ENCODE results near the gene VEZT. TPM values are rescaled to one million over a fixed set of nuclear protein-coding genes. Genes with fewer than 3 reads are reported as not detected.
A peak's percentile ranks its signal among the peaks of the same experiment; 100 is the strongest.

Gene VEZT
- total and polyA plus RNA-seq, 9 of the 15 experiments (the other 6 are each of a cell fraction or from before 2014, with no cell fraction given) = 16.1 to 61.5 (median 32.6) TPM

DNA sequence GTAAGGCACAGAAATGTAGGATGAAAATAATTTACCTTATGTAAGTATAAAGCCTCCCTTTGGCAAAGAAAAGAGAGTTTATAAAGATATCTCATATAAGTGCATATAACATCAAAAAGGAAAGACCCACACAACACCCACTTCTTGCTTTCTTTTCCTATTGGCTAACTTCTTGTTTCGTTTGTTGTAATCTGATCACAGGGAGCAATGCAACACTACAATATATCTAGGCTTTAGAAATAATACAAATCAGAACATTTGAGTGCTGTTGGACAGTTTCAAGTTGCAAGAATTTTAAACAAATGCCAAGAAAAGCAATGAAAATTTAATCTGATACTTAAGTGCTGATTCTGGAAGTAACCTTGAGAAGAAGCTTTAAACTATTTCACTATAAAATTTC, 1.7 kb upstream of the VEZT start (continued):
- TF ChIP-seq FOXK2 (conservative IDR thresholded peaks at IDR 0.05 in 1 of 2, IDR thresholded peaks at IDR 0.05 in 1 of 2; ENCODE audit: low read depth in 2 of 2) (peak in 1 of 2 experiments; percentile 21; a peak in 1 of 4 replicates), OTX1 (CRISPR knock-in tag; IDR thresholded peaks at IDR 0.05) (no peak), ZNF830 (CRISPR knock-in tag; IDR thresholded peaks at IDR 0.05) (no peak), PTRF (tag; IDR thresholded peaks at IDR 0.05) (no peak), CHD2 (IDR thresholded peaks at IDR 0.05; ENCODE audit: low read depth, low read length) (no peak), IRF2 (CRISPR knock-in tag; IDR thresholded peaks at IDR 0.05) (no peak), HDAC1 (IDR thresholded peaks at IDR 0.05) (peak in 1 of 2 experiments; percentile 65; a peak in 2 of 4 replicates), ZNF24 (IDR thresholded peaks at IDR 0.05) (no peak), POLR2AphosphoS2 (IDR thresholded peaks at IDR 0.05; ENCODE audit: low read length) (no peak), NUFIP1 (IDR thresholded peaks at IDR 0.05; ENCODE audit: partially characterized antibody) (no peak), SAP30 (IDR thresholded peaks at IDR 0.05; ENCODE audit: borderline replicate concordance, insufficient read depth, low read depth, low read length, poor library complexity, severe bottlenecking) (no peak), RB1 (IDR thresholded peaks at IDR 0.05; ENCODE audit: low read depth) (no peak), HDAC2 (IDR thresholded peaks at IDR 0.05) (peak; percentile 84; the same call in 1 of the 2 replicates), ZNF551 (CRISPR knock-in tag; IDR thresholded peaks at IDR 0.05) (no peak), ZNF140 (CRISPR knock-in tag; IDR thresholded peaks at IDR 0.05) (no peak), POLR2AphosphoS5 (IDR thresholded peaks at IDR 0.05; ENCODE audit: control insufficient read depth, insufficient read depth, low read depth, low read length) (no peak), NEUROD1 (IDR thresholded peaks at IDR 0.05; ENCODE audit: borderline replicate concordance, low read depth, low read length, partially characterized antibody) (no peak), CEBPG (CRISPR knock-in tag; IDR thresholded peaks at IDR 0.05) (no peak), CEBPG (tag; conservative IDR thresholded peaks at IDR 0.05 in 1 of 2, IDR thresholded peaks at IDR 0.05 in 1 of 2) (0 out of 4 replicates have a peak, but pooled peaks have one; percentile 37), SMARCA5 (IDR thresholded peaks at IDR 0.05) (no peak), EGR1 (conservative IDR thresholded peaks at IDR 0.05) (no peak), RBM17 (IDR thresholded peaks at IDR 0.05; ENCODE audit: borderline replicate concordance, low read depth, low read length) (no peak), PHF21A (IDR thresholded peaks at IDR 0.05; ENCODE audit: borderline replicate concordance, low read depth) (peak; percentile 100), ZNF253 (CRISPR knock-in tag; conservative IDR thresholded peaks at IDR 0.05) (no peak), ILF3 (IDR thresholded peaks at IDR 0.05; ENCODE audit: borderline replicate concordance) (no peak), MTA2 (IDR thresholded peaks at IDR 0.05; ENCODE audit: low read depth) (no peak), ELF1 (tag; IDR thresholded peaks at IDR 0.05) (0 out of 2 replicates have a peak, but pooled peaks have one; percentile 23), SOX6 (IDR thresholded peaks at IDR 0.05) (0 out of 2 replicates have a peak, but pooled peaks have one; percentile 10), FOXA1 (IDR thresholded peaks at IDR 0.05; ENCODE audit: borderline replicate concordance) (no peak), NFIX (CRISPR knock-in tag; IDR thresholded peaks at IDR 0.05; ENCODE audit: low read depth) (no peak)
- TF ChIP-seq, protein P1, sequence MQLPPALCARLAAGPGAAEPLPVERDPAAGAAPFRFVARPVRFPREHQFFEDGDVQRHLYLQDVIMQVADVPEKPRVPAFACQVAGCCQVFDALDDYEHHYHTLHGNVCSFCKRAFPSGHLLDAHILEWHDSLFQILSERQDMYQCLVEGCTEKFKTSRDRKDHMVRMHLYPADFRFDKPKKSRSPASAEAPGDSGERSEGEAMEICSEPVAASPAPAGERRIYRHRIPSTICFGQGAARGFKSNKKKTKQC (CRISPR knock-in tag; IDR thresholded peaks at IDR 0.05) = no peak
- TF ChIP-seq, protein P2, sequence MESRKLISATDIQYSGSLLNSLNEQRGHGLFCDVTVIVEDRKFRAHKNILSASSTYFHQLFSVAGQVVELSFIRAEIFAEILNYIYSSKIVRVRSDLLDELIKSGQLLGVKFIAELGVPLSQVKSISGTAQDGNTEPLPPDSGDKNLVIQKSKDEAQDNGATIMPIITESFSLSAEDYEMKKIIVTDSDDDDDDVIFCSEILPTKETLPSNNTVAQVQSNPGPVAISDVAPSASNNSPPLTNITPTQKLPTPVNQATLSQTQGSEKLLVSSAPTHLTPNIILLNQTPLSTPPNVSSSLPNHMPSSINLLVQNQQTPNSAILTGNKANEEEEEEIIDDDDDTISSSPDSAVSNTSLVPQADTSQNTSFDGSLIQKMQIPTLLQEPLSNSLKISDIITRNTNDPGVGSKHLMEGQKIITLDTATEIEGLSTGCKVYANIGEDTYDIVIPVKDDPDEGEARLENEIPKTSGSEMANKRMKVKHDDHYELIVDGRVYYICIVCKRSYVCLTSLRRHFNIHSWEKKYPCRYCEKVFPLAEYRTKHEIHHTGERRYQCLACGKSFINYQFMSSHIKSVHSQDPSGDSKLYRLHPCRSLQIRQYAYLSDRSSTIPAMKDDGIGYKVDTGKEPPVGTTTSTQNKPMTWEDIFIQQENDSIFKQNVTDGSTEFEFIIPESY (CRISPR knock-in tag; IDR thresholded peaks at IDR 0.05) = no peak

Data from K562 (cell line).